Neuronal stem cell (in vitro differentiated cells): ENCODE data around the gene CRIP3.

Source experiments
- DNase-seq: peaks from one replicate; pipeline ENCODE4 v3.0.0-alpha.2; 2013; ENCODE audit warnings: low spot score
- H2AFZ ChIP-seq: one replicate; pipeline ENCODE4 v1.6.1; 2013; ENCODE audit warnings: mild to moderate bottlenecking, low read length, inconsistent platforms
- H2AK5ac ChIP-seq: 2 replicates; pipeline ENCODE4 v1.6.1; 2013; ENCODE audit warnings: low read depth, mild to moderate bottlenecking, inconsistent platforms, low read length, moderate library complexity, mixed read lengths
- H2BK120ac ChIP-seq: 2 replicates; pipeline ENCODE4 v1.6.1; 2013; ENCODE audit warnings: low read depth, mild to moderate bottlenecking, inconsistent platforms, low read length, moderate library complexity, mixed read lengths
- H2BK12ac ChIP-seq: one replicate; pipeline ENCODE4 v1.6.1; 2013; ENCODE audit warnings: low read length, inconsistent platforms
- H2BK15ac ChIP-seq: 2 replicates; pipeline ENCODE4 v1.6.1; 2013; ENCODE audit warnings: mild to moderate bottlenecking, low read length, inconsistent platforms, mixed read lengths
- H2BK5ac ChIP-seq: one replicate; pipeline ENCODE4 v1.6.1; 2013; ENCODE audit warnings: inconsistent platforms, mild to moderate bottlenecking, low read length, moderate library complexity
- H3K14ac ChIP-seq: one replicate; pipeline ENCODE4 v1.6.1; 2013; ENCODE audit warnings: low read length, inconsistent platforms
- H3K18ac ChIP-seq: 2 replicates; pipeline ENCODE4 v1.6.1; 2013; ENCODE audit warnings: low read length, inconsistent platforms
- H3K23ac ChIP-seq: 2 replicates; pipeline ENCODE4 v1.6.1; 2013; ENCODE audit warnings: low read depth, mild to moderate bottlenecking, mixed read lengths, low read length, inconsistent platforms; ENCODE audit not compliant: poor library complexity
- H3K27ac ChIP-seq: replicated peaks from 3 replicates; pipeline ENCODE4 v1.5.1; 2013; ENCODE audit warnings: low read length, inconsistent platforms
- H3K27me3 ChIP-seq, 3 experiments: 2 replicates each; pipeline ENCODE4 v1.6.1; 2013; ENCODE audit warnings: low read length in 3 of 3, mild to moderate bottlenecking in 2 of 3, inconsistent platforms in 1 of 3, low read depth in 1 of 3, mixed read lengths in 1 of 3, moderate library complexity in 1 of 3; ENCODE audit not compliant: control insufficient read depth in 3 of 3, insufficient read depth in 3 of 3
- H3K36me3 ChIP-seq, 2 donors: replicated peaks in 1 of 2; 2 replicates each; pipeline ENCODE4 v1.6.1; 2013; ENCODE audit warnings: low read length in 2 of 2; ENCODE audit not compliant: control insufficient read depth in 2 of 2, insufficient read depth in 2 of 2
- H3K4ac ChIP-seq: 2 replicates; pipeline ENCODE4 v1.6.1; 2013; ENCODE audit warnings: inconsistent platforms, mild to moderate bottlenecking, low read length, moderate library complexity
- H3K4me1 ChIP-seq, 2 donors: 1 replicate in 1 of 2; 2 replicates in 1 of 2; pipeline ENCODE4 v1.6.1; 2013; ENCODE audit warnings: low read length in 2 of 2, low read depth in 1 of 2; ENCODE audit not compliant: control insufficient read depth in 2 of 2, insufficient read depth in 1 of 2
- H3K4me2 ChIP-seq: one replicate; pipeline ENCODE4 v1.6.1; 2013; ENCODE audit warnings: mild to moderate bottlenecking, low read length, inconsistent platforms; ENCODE audit not compliant: insufficient read depth, poor library complexity, severe bottlenecking
- H3K4me3 ChIP-seq, 2 donors: 2 replicates each; pipeline ENCODE4 v1.5.1; 2013; ENCODE audit warnings: low read length in 2 of 2, mild to moderate bottlenecking in 2 of 2, inconsistent platforms in 1 of 2, moderate library complexity in 1 of 2
- H3K79me1 ChIP-seq: one replicate; pipeline ENCODE4 v1.6.1; 2013; ENCODE audit warnings: low read depth, mild to moderate bottlenecking, inconsistent platforms, low read length, moderate library complexity
- H3K9ac ChIP-seq: one replicate; pipeline ENCODE4 v1.6.1; 2013; ENCODE audit warnings: mild to moderate bottlenecking, low read depth, low read length, inconsistent platforms; ENCODE audit not compliant: poor library complexity
- H3K9me3 ChIP-seq, 2 donors: replicated peaks in 1 of 2; 2 replicates each; pipeline versions ENCODE3 to v1.6.1; 2013; ENCODE audit warnings: low read length in 2 of 2, mild to moderate bottlenecking in 2 of 2, inconsistent platforms in 1 of 2, low read depth in 1 of 2, mixed read lengths in 1 of 2, moderate library complexity in 1 of 2; ENCODE audit not compliant: control insufficient read depth in 2 of 2, insufficient read depth in 1 of 2
- H4K8ac ChIP-seq: one replicate; pipeline ENCODE4 v1.6.1; 2013; ENCODE audit warnings: low read depth, mild to moderate bottlenecking, inconsistent platforms, low read length, moderate library complexity
- H4K91ac ChIP-seq: one replicate; pipeline ENCODE4 v1.6.1; 2013; ENCODE audit warnings: low read length, low read depth, mild to moderate bottlenecking, inconsistent platforms; ENCODE audit not compliant: poor library complexity
- WGBS, 2 donors: extraction: QIAGEN DNeasy Blood & Tissue Kit; methylation state at CpG; one replicate each; pipeline ENCODE4 v1.1.7; 2013; ENCODE audit warnings: missing lambda C conversion rate in 2 of 2, mixed read lengths in 1 of 2; ENCODE audit not compliant: insufficient read length in 2 of 2, insufficient replicate concordance in 1 of 2; ENCODE audit errors: extremely low coverage in 2 of 2; 5-methylcytosine and 5-hydroxymethylcytosine counted together

Gene CRIP3

GRCh38 chr6:43258180-43258579, 50.4 kb downstream of the CRIP3 start:
- no peak overlapping the region for H3K18ac ChIP-seq
- no peak overlapping the region for H4K91ac ChIP-seq
- no peak overlapping the region for H3K14ac ChIP-seq
- H3K36me3 ChIP-seq: peaks cover 4 to 13% of the 10 kb centered on the region in 2 donors
- H2AK5ac ChIP-seq: no peak overlapping the region
- H3K4me2 ChIP-seq: no peak overlapping the region
- no peak overlapping the region for H3K23ac ChIP-seq
- H2BK5ac ChIP-seq: no peak overlapping the region
- WGBS, 2 donors: no CpG with 5 or more reads among the region's 4 CpGs
- no peak overlapping the region for H3K4ac ChIP-seq
- H3K9ac ChIP-seq: no peak overlapping the region
- peaks cover 0 to 3% of the 10 kb centered on the region in 2 donors for H3K4me1 ChIP-seq
- no peaks in the 10 kb centered on the region for H3K79me1 ChIP-seq
- H3K27me3 ChIP-seq: no peaks in the 10 kb centered on the region
- no peak overlapping the region for H4K8ac ChIP-seq
- H3K4me3 ChIP-seq: no peak overlapping the region
- no peaks in the 10 kb centered on the region for H3K9me3 ChIP-seq
- no peak overlapping the region for H2AFZ ChIP-seq
- no peak overlapping the region for H2BK12ac ChIP-seq
- no peak overlapping the region for H2BK15ac ChIP-seq
- DNase-seq: no peak
- H2BK120ac ChIP-seq: no peak overlapping the region
- H3K27ac ChIP-seq: no peak overlapping the region

- Histone ChIP-seq H2AK5ac (no peak overlapping the region), H2BK15ac (no peak overlapping the region), H3K79me1 (no peaks in the 10 kb centered on the region), H3K4me2 (no peak overlapping the region), H2BK120ac (no peak overlapping the region), H3K27me3 (no peaks in the 10 kb centered on the region), H3K14ac (peak overlapping the region; percentile 27), H3K4me3 (no peak overlapping the region), H3K23ac (no peak overlapping the region), H3K9ac (no peak overlapping the region), H3K36me3 (peaks cover 4 to 13% of the 10 kb centered on the region in 2 donors), H3K18ac (no peak overlapping the region), H2BK5ac (no peak overlapping the region), H2BK12ac (no peak overlapping the region), H3K27ac (no peak overlapping the region), H3K4me1 (peaks cover 0 to 3% of the 10 kb centered on the region in 2 donors), H4K91ac (no peak overlapping the region), H2AFZ (no peak overlapping the region), H3K4ac (no peak overlapping the region), H4K8ac (no peak overlapping the region), H3K9me3 (no peaks in the 10 kb centered on the region)
- no CpG with 5 or more reads among the region's 12 CpGs for WGBS, 2 donors
- DNase-seq: no peak
Measured at GRCh38 chr6:43257367-43258145, 51.1 kb downstream of the CRIP3 start.

- no peaks in the 10 kb centered on the region for H3K9me3 ChIP-seq
- no peak overlapping the region for H3K23ac ChIP-seq
- H2BK15ac ChIP-seq: no peak overlapping the region
- H2BK12ac ChIP-seq: no peak overlapping the region
- peaks cover 4 to 13% of the 10 kb centered on the region in 2 donors for H3K36me3 ChIP-seq
- no peaks in the 10 kb centered on the region for H3K27me3 ChIP-seq
- H2AK5ac ChIP-seq: no peak overlapping the region
- no peak overlapping the region for H3K9ac ChIP-seq
- no CpG with 5 or more reads among the region's 9 CpGs for WGBS, 2 donors
- peak overlapping the region; percentile 27 for H3K14ac ChIP-seq
- no peak for DNase-seq
- H3K18ac ChIP-seq: no peak overlapping the region
- no peak overlapping the region for H2BK5ac ChIP-seq
- H4K91ac ChIP-seq: no peak overlapping the region
- peaks cover 0 to under 1% of the 10 kb centered on the region in 2 donors for H3K4me1 ChIP-seq
- no peak overlapping the region for H2AFZ ChIP-seq
- no peak overlapping the region for H4K8ac ChIP-seq
- no peak overlapping the region for H2BK120ac ChIP-seq
- H3K27ac ChIP-seq: no peak overlapping the region
- H3K4ac ChIP-seq: no peak overlapping the region
- no peaks in the 10 kb centered on the region for H3K79me1 ChIP-seq
- H3K4me2 ChIP-seq: no peak overlapping the region
- no peak overlapping the region for H3K4me3 ChIP-seq
Measured at GRCh38 chr6:43256670-43257366, 51.8 kb downstream of the CRIP3 start.
